Ishikawa (cell line): ENCODE data around the gene SLC37A1.

Experiments
- CEBPB ChIP-seq: IDR thresholded peaks from 2 replicates; pipeline ENCODE4 v1.6.1; 2012
- CREB1 ChIP-seq: IDR thresholded peaks from 2 replicates; pipeline ENCODE4 v1.6.1; 2012; ENCODE audit warnings: low read depth
- EGR1 ChIP-seq: IDR thresholded peaks from 2 replicates; pipeline ENCODE4 v1.6.1; 2012
- EP300 ChIP-seq: IDR thresholded peaks from 2 replicates; pipeline ENCODE4 v1.6.1; 2012; ENCODE audit warnings: borderline replicate concordance
- FOXM1 ChIP-seq: IDR thresholded peaks from 2 replicates; pipeline ENCODE4 v1.6.1; 2012; ENCODE audit warnings: low read depth, borderline replicate concordance
- MAX ChIP-seq: IDR thresholded peaks from 2 replicates; pipeline ENCODE4 v1.6.1; 2012
- NFIC ChIP-seq: IDR thresholded peaks from 2 replicates; pipeline ENCODE4 v1.6.1; 2012
- RAD21 ChIP-seq: IDR thresholded peaks from 2 replicates; pipeline ENCODE4 v1.6.1; 2012; ENCODE audit warnings: low read depth
- TAF1 ChIP-seq: IDR thresholded peaks from 2 replicates; pipeline ENCODE4 v1.6.1; 2012; ENCODE audit warnings: low read depth, mild to moderate bottlenecking
- TCF12 ChIP-seq: IDR thresholded peaks from 2 replicates; pipeline ENCODE4 v1.6.1; 2012; ENCODE audit warnings: low read depth
- TEAD4 ChIP-seq: IDR thresholded peaks from 2 replicates; pipeline ENCODE4 v1.6.1; 2012
- USF1 ChIP-seq: IDR thresholded peaks from 2 replicates; pipeline ENCODE4 v1.6.1; 2012
- YY1 ChIP-seq: IDR thresholded peaks from 2 replicates; pipeline ENCODE4 v1.6.1; 2012; ENCODE audit warnings: low read depth
- ZBTB7A ChIP-seq: IDR thresholded peaks from 2 replicates; pipeline ENCODE4 v1.6.1; 2012; ENCODE audit warnings: low read depth
- TF ChIP-seq, protein P1 (sequence below): IDR thresholded peaks from 2 replicates; pipeline ENCODE4 v1.6.1; 2012; ENCODE audit warnings: low read depth, mild to moderate bottlenecking

Gene SLC37A1

DNA sequence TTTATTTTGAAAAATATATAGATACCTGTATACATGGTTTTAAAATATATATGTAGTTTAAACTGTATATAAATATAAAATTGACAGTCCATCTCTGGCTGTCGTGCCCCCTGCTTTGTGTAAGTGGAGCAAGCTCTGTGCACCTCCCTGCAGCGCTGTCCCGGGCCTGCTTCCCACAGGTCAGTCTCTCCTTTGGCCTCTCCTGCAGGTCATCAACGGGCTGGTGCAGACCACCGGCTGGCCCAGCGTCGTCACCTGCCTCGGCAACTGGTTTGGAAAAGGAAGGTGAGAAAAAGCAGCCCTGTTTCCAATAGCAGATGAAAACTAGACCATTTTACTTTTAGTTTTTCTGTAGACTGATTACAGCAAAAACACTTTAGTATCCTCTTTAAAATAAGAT, 28.5 kb downstream of the SLC37A1 start:
- TF ChIP-seq YY1 (no peak), RAD21 (no peak), TEAD4 (no peak), USF1 (no peak), EP300 (no peak), TAF1 (no peak), TCF12 (no peak)
- TF ChIP-seq, protein P1, sequence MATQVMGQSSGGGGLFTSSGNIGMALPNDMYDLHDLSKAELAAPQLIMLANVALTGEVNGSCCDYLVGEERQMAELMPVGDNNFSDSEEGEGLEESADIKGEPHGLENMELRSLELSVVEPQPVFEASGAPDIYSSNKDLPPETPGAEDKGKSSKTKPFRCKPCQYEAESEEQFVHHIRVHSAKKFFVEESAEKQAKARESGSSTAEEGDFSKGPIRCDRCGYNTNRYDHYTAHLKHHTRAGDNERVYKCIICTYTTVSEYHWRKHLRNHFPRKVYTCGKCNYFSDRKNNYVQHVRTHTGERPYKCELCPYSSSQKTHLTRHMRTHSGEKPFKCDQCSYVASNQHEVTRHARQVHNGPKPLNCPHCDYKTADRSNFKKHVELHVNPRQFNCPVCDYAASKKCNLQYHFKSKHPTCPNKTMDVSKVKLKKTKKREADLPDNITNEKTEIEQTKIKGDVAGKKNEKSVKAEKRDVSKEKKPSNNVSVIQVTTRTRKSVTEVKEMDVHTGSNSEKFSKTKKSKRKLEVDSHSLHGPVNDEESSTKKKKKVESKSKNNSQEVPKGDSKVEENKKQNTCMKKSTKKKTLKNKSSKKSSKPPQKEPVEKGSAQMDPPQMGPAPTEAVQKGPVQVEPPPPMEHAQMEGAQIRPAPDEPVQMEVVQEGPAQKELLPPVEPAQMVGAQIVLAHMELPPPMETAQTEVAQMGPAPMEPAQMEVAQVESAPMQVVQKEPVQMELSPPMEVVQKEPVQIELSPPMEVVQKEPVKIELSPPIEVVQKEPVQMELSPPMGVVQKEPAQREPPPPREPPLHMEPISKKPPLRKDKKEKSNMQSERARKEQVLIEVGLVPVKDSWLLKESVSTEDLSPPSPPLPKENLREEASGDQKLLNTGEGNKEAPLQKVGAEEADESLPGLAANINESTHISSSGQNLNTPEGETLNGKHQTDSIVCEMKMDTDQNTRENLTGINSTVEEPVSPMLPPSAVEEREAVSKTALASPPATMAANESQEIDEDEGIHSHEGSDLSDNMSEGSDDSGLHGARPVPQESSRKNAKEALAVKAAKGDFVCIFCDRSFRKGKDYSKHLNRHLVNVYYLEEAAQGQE = no peak

DNA sequence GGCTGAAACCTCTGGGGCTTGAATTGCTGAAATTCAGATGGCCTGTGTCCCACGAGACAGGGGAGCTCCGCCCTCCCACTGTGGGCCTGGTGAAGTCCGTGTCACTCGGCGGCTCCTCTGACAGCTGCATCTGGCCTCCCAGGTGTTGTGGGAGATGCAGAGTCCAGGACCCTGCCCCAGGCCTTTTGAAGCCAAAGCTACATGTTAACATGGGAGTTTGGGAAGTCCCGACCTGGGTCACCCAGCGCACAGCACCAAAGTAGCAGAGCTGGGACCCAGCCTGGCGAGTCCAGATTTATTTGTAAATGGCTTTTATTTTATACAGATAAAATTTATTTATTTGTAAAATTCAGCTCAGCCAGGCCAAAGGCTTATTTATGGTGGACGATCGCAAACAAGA, 28.9 kb downstream of the SLC37A1 start:
- no peak for TF ChIP-seq TAF1
- no peak for TF ChIP-seq NFIC
- TF ChIP-seq RAD21 = no peak
- TF ChIP-seq MAX = no peak
- TF ChIP-seq, protein P1 = no peak
- TF ChIP-seq TCF12 = no peak
- no peak for TF ChIP-seq TEAD4
- no peak for TF ChIP-seq ZBTB7A
- TF ChIP-seq CEBPB = no peak
- TF ChIP-seq FOXM1 = no peak
- no peak for TF ChIP-seq YY1
- no peak for TF ChIP-seq EP300
- TF ChIP-seq CREB1 = no peak
- no peak for TF ChIP-seq USF1
- no peak for TF ChIP-seq EGR1

DNA sequence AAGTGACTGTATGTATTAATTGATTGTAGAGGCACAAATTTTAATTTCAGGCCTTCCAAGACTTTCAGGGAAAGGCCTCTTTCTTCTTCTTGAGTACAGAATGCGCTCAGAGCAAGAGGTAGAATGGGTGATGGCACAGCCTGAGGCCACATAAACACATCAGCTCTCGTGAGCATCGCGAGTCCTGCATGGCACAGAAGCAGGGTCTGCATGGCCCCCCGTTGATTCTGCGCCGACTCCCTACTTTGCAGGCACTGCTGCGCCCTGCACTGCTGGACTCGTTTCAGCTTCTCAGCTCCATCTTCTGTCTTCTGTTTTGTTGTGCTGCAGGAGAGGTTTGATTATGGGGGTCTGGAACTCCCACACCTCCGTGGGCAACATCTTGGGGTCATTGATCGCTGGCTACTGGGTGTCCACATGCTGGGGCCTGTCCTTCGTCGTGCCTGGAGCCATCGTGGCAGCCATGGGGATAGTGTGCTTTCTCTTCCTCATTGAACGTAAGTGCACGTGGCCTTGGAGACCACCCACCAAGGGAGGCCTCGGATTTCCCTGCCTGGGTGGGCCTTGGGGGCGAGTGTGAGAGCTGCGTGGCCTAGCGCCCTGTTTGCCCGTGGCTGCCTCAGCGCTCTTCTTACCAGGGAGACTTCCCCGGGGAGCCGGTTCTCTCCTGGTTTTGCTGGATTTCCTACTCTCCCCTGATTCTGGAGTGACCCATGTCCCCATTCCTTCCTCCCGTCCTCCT, 29.6 kb downstream of the SLC37A1 start:
- TF ChIP-seq RAD21 (no peak), CREB1 (no peak), TAF1 (no peak), MAX (no peak), TCF12 (no peak), YY1 (no peak), EP300 (no peak), TEAD4 (no peak), CEBPB (no peak), FOXM1 (no peak), EGR1 (no peak), NFIC (no peak), ZBTB7A (no peak), USF1 (no peak)
- TF ChIP-seq, protein P1 = no peak

- TF ChIP-seq ZBTB7A (no peak), TAF1 (no peak), USF1 (no peak), CREB1 (no peak), YY1 (no peak), EGR1 (no peak), EP300 (no peak)
- TF ChIP-seq, protein P1 = no peak
These were observed 30.9 kb downstream of the SLC37A1 start for GRCh38 chr21:42544544-42544943.
